Karpas-422 (cell line): ENCODE results near the gene LSP1. TPM values are rescaled to one million over a fixed set of nuclear protein-coding genes. Genes with fewer than 3 reads are reported as not detected.
A peak's percentile ranks its signal among the peaks of the same experiment; 100 is the strongest.
"Not testable (repeated sequence)": the region's sequence is repeated elsewhere in the genome, so short reads cannot be mapped to it uniquely, and the experiment has no call there.

Source experiments
- DNase-seq: peaks from one replicate; pipeline ENCODE4 v3.0.0-alpha.2; 2015
- H2AFZ ChIP-seq: fragments of 200-600 bp; sonication (generic); 2 replicates; pipeline ENCODE4 v1.6.1; 2014; ENCODE audit warnings: antibody characterized with exemption, low read length, mixed read lengths
- H3K27ac ChIP-seq: fragments of 200-600 bp; sonication (generic); 2 replicates; pipeline ENCODE4 v1.5.1; 2014; ENCODE audit warnings: mild to moderate bottlenecking, low read length, moderate library complexity
- H3K27me3 ChIP-seq: fragments of 200-600 bp; sonication (generic); 2 replicates; pipeline ENCODE4 v1.6.1; 2014; ENCODE audit warnings: low read length, mixed read lengths
- H3K36me3 ChIP-seq: fragments of 200-600 bp; sonication (generic); 2 replicates; pipeline ENCODE4 v1.6.1; 2014; ENCODE audit warnings: low read length, mixed read lengths; ENCODE audit not compliant: insufficient read depth
- H3K4me1 ChIP-seq: fragments of 200-600 bp; sonication (generic); 2 replicates; pipeline ENCODE4 v1.6.1; 2014; ENCODE audit warnings: mild to moderate bottlenecking, low read length, mixed read lengths
- H3K4me2 ChIP-seq: fragments of 200-600 bp; sonication (generic); 2 replicates; pipeline ENCODE4 v1.6.1; 2014; ENCODE audit warnings: low read length, low read depth, mild to moderate bottlenecking; ENCODE audit not compliant: poor library complexity, severe bottlenecking
- H3K4me3 ChIP-seq: fragments of 200-600 bp; sonication (generic); 2 replicates; pipeline ENCODE4 v1.5.1; 2014; ENCODE audit warnings: mild to moderate bottlenecking, antibody characterized with exemption, low read length, mixed read lengths
- H3K79me2 ChIP-seq: fragments of 200-600 bp; sonication (generic); 2 replicates; pipeline ENCODE4 v1.6.1; 2014; ENCODE audit warnings: mild to moderate bottlenecking, low read length, mixed read lengths
- H3K9ac ChIP-seq: fragments of 200-600 bp; sonication (generic); 2 replicates; pipeline ENCODE4 v1.6.0; 2014; ENCODE audit warnings: low read length
- H3K9me2 ChIP-seq: fragments of 200-600 bp; sonication (generic), shearing (Covaris generic); replicated peaks from 2 replicates; pipeline ENCODE4 v1.6.0; 2014; ENCODE audit warnings: mild to moderate bottlenecking, low read length, moderate library complexity; ENCODE audit not compliant: insufficient read depth
- H3K9me3 ChIP-seq: fragments of 300-700, 200-600 bp; sonication (generic); 2 replicates; pipeline ENCODE4 v1.6.1; 2014; ENCODE audit warnings: low read length, mixed read lengths
- H4K20me1 ChIP-seq: fragments of 200-600 bp; sonication (generic); 2 replicates; pipeline ENCODE4 v1.6.1; 2014; ENCODE audit warnings: mild to moderate bottlenecking, antibody characterized with exemption, low read length, low read depth; ENCODE audit not compliant: insufficient read depth
- total RNA-seq: library from RNA; depleted of rRNA; stranded (reverse); fragments of >200 nt; shearing (Covaris generic); gene quantifications from 2 replicates; pipeline ENCODE4 v1.2.3, GENCODE V29; 2014; ENCODE audit warnings: low replicate concordance

LSP1 gene
- total RNA-seq, 1 experiment from 2014 or later: 46.9 TPM

DNA sequence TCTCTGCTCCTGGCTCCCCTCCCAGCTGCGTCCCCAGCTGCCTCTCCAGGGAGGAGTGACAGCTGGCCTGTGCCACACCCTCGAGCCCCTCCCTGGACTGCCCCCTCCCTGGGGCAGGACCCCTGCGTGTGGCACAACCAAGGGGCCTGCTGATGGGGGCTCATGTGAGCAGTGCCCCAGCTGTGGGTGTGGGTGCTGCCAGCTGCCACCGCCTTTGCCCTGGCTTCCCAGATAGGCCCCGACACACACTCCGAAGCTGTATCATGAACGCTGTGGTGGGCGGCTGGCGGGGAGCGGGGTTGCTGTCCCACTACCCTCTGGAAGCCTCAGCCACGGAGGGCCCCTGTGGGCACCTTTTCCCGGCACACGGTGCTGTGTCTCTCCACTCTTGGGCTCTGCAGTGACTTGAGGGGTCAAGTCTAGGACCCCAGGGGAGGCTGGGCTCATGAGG lies 23.0 kb downstream of the LSP1 start:
- not testable (repeated sequence) for H3K9me3 ChIP-seq, DNase-seq, H3K4me1 ChIP-seq, H3K9ac ChIP-seq, H3K4me2 ChIP-seq, H3K27me3 ChIP-seq, H2AFZ ChIP-seq, H3K79me2 ChIP-seq, H3K4me3 ChIP-seq, H3K27ac ChIP-seq, H3K36me3 ChIP-seq, H3K9me2 ChIP-seq
- peaks cover 29% of the 10 kb centered on the region; the same call in 1 of the 2 replicates for H4K20me1 ChIP-seq

DNA sequence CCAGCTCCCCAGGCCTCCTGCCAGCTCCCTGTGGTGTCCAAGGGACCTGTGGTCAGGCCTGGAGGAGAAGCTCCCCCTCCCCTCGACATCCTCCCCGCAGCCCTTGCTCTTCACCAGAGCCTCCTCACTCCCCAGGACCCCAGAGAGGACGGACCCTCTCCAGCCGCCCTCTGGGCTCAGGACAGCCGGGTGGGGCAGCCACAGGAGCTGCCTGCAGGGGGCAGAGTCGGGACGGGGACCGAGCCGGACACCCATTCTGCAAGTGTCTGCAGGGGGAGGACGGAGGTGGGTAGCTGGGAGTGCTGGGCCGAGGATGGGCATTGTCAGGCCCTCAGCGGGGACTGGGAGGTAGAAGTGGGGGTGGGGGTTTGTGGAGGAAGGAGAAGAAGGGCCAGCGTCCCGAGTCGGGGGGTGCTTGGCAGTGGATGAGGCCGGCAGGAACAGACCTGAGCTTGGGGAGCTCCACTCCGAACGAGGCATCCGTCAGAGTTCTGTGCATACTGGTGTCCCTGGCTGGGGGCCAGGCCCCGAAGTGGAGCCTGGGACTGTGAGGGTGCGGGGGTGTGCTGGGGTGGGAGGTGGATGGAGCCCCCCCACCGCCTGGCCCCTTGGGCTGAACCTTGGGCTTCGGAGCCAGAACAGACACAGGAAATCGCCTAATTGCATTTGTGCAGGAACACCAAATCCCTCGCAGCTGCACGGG lies 23.6 kb downstream of the LSP1 start:
- Histone ChIP-seq H2AFZ (no peak overlapping the region), H3K36me3 (no peaks in the 10 kb centered on the region), H4K20me1 (peaks cover 27% of the 10 kb centered on the region; the same call in 1 of the 2 replicates), H3K27me3 (no peaks in the 10 kb centered on the region), H3K79me2 (no peaks in the 10 kb centered on the region), H3K4me2 (no peak overlapping the region), H3K9ac (no peak overlapping the region), H3K4me3 (no peak overlapping the region), H3K4me1 (peaks cover 6% of the 10 kb centered on the region), H3K27ac (no peak overlapping the region), H3K9me3 (no peaks in the 10 kb centered on the region), H3K9me2 (no peaks in the 10 kb centered on the region)
- DNase-seq: peak; percentile 73

DNA sequence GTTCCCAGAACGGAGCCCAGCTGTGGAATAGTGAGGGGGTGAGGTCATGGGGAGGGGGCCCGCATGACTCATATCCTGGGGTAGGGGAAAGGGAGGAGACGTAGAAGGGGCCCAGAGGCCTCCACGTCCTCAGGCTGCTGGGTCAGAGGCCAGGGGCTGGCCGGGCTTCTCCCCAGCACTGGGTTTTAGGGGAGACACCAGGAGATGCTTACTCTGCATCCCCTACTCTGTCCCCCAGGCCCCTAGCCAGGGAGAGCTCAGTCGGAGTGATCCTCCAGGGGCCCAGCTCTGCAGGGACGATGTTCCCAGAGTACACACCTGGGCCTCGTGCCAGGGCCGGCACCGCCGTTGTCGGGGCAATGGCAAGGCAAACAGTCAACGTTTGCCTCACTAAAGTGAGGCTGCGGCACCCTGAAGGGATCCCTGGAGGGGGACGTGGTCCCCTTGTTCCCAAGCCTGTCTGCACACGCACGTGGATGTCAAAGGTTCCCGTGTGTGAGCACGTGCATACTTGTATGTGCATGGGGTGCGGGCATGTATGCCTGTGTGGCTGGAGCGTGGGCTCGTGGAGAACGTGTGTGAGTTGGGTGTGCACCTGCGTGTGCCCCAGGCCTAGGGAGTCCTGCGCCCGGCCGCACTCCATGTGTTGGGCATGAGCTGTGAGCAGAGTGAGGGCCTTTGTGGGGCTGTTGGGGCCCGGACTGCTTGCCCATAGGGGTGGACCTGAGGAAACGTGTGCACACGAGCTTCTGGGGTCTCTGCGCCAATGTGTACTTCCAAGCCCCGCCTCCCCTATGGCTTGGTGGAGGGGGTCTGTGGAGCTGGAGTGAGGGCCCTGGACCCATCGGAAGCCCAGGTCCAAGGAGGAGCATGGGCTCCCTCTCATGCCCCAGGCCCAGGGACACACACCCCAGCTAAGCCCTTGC lies 24.6 kb downstream of the LSP1 start:
- H3K4me3 ChIP-seq: no peak overlapping the region
- no peak for DNase-seq

DNA sequence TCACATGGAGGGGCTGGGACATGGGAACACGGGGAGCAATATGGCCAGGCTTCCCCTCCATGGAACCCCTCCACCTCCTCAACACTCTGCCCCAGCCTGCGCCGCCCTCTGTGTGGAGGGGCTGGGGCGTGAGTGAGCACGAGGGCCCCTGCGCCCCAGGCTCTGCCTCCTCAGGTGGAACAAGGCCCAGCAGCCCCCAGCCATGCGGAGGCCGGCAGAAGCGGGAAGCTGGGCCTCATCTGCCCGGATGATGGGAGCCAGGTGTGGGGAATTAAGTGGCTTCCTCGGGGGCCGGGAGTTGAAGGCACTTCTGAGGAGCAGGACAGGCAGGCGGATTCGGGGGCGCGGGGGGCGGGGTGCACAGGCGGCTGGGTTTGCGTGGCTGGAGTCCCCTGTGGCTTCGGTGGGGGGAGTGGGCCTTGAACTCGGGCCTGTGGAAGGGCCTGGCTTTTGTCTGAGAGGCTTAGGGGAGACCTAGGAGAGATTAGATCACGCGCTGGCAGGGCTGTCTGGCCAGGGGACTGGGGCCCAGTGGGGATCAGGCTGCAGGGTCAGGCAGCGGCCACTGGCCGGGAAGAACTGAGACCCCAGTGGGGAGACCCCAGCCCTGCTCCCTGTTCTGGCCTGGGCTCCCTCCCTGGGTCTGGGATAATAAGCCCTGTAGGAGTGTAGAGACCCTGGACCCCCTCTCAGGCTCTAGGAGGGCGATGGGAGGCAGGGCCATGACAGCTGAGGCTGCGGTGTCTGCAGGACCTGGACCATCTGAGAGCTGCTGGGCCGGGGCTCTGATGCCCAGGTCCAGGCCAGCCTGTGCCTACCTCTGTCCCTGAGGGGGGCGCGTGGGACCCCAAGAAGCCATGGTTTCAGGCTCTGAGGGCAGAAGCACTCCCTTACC lies 25.5 kb downstream of the LSP1 start:
- Histone ChIP-seq H3K27me3 (no peaks in the 10 kb centered on the region), H3K9me2 (no peaks in the 10 kb centered on the region), H3K9ac (no peak overlapping the region), H3K9me3 (no peaks in the 10 kb centered on the region), H4K20me1 (peaks cover 22% of the 10 kb centered on the region; the same call in 1 of the 2 replicates), H3K79me2 (no peaks in the 10 kb centered on the region), H3K27ac (no peak overlapping the region), H3K4me1 (peaks cover 15% of the 10 kb centered on the region), H3K4me2 (no peak overlapping the region), H3K4me3 (no peak overlapping the region), H3K36me3 (no peaks in the 10 kb centered on the region), H2AFZ (no peak overlapping the region)
- DNase-seq: no peak

More for the DNA sequence above, 24.6 kb downstream of the LSP1 start:
- no peak overlapping the region for H3K4me2 ChIP-seq
- H3K4me1 ChIP-seq: peaks cover 15% of the 10 kb centered on the region
- H3K9me3 ChIP-seq: no peaks in the 10 kb centered on the region
- no peaks in the 10 kb centered on the region for H3K27me3 ChIP-seq
- no peak overlapping the region for H3K27ac ChIP-seq
- H4K20me1 ChIP-seq: peaks cover 22% of the 10 kb centered on the region; the same call in 1 of the 2 replicates
- H3K36me3 ChIP-seq: no peaks in the 10 kb centered on the region
- H2AFZ ChIP-seq: no peak overlapping the region
- H3K9ac ChIP-seq: no peak overlapping the region
- H3K9me2 ChIP-seq: no peaks in the 10 kb centered on the region
- no peaks in the 10 kb centered on the region for H3K79me2 ChIP-seq

DNA sequence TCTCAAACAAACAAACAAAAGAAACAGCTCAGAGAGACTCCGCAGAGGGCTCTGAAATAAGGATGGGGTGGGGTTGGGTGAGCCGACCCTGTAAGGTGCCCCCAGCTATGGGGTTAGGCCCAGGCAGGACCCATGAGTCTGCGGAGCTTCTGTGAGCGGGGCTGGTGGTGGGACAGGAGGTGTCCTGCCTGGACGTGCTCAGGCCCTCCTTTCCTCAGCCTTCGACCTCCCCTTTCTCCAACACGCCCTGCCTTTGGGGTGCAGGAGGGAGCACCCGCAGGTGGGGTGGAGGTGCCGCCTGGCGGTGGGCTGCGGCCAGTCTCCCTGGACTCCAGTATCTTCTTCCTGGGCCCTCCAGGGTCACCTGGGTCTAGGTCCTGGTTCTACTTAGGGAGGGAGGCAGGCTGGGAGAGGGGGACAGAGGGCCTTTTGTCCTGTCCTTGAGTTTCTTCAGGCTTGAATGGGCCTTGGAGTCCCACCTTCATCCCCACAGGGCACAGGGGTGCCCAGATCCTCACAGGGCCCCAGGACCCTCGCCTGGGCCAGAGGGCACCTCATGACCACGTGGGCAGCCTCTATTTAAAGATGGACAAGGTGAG lies 26.6 kb downstream of the LSP1 start:
- H3K4me2 ChIP-seq: no peak overlapping the region
- DNase-seq: no peak

DNA sequence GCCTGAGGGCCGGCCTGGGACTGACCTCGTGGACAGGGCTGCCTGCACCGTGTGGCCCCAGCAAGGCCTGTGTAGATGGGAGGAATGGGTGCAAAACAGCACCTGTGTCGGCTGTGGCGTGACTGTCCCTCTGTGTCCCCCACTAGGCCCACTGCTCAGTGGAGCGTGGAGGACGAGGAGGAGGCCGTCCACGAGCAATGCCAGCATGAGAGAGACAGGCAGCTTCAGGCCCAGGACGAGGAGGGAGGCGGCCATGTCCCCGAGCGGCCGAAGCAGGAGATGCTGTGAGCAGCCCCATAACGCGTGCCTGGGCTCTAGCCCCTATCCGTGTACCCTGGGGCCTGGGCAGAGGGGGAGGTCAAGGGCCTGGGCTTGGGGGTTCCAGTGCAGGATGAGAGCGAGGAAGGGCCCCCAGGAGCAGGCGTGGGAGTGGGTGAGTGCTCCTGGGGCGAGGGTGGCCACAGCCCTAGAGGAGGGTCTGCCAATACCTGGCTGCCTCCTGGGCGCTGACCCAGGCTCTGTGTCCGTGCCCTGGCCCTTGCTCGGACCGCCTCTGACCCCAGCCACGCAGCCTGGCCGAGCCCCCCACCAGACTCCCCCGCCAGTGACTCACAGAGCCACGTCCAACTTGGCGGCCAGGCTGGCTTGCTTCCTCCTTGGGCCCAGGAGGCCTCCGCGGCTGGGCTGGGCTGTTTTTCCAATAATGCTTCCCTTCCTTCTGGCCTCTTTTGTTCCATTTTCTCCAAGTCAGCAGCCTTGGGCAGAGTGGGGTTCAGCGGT lies 27.2 kb downstream of the LSP1 start:
- no peaks in the 10 kb centered on the region for H3K9me2 ChIP-seq
- no peaks in the 10 kb centered on the region for H3K36me3 ChIP-seq
- no peak overlapping the region for H3K4me2 ChIP-seq
- H3K27ac ChIP-seq: no peak overlapping the region
- no peak overlapping the region for H3K9ac ChIP-seq
- H3K27me3 ChIP-seq: no peaks in the 10 kb centered on the region
- no peaks in the 10 kb centered on the region for H3K79me2 ChIP-seq
- no peaks in the 10 kb centered on the region for H3K9me3 ChIP-seq
- DNase-seq: no peak
- peaks cover 22% of the 10 kb centered on the region; the same call in 1 of the 2 replicates for H4K20me1 ChIP-seq
- H2AFZ ChIP-seq: no peak overlapping the region
- H3K4me1 ChIP-seq: peaks cover 15% of the 10 kb centered on the region
- H3K4me3 ChIP-seq: no peak overlapping the region

More for the DNA sequence above, 26.6 kb downstream of the LSP1 start:
- Histone ChIP-seq H3K27me3 (no peaks in the 10 kb centered on the region), H3K4me3 (no peak overlapping the region), H3K9ac (no peak overlapping the region), H3K27ac (no peak overlapping the region), H3K9me3 (no peaks in the 10 kb centered on the region), H2AFZ (no peak overlapping the region), H4K20me1 (peaks cover 22% of the 10 kb centered on the region; the same call in 1 of the 2 replicates), H3K79me2 (no peaks in the 10 kb centered on the region), H3K36me3 (no peaks in the 10 kb centered on the region), H3K4me1 (peaks cover 15% of the 10 kb centered on the region), H3K9me2 (no peaks in the 10 kb centered on the region)

DNA sequence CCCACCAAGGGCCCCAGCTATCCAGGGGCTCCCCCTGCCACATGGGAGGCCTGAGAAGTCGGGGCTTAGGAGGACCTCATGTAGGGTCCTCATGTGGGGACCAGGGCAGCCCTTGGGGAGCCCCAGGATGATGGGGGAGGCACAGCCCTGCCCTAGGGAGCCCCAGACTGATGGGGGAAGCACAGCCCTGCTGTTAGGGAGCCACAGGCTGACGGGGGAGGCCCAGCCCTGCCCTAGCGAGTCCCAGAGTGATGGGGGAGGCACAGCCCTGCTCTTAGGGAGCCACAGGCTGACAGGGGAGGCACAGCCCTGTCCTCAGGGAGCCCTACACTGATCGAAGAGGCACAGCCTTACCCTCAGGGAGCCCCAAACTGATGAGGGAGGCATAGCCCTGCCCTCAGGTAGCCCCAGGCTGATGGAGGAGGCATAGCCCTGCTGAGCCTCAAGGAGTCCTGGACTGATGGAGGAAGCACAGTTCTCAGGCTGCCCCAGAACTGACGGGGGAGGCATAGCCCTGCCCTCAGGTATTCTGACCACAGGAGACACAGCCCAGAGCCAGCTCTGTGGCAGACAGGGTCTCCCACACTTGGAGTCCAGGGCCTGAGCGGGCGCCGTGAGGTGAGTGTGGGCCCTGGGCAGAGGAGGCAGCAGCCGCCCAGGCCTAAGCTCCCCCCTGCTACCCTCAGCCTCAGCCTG lies 28.0 kb downstream of the LSP1 start:
- Histone ChIP-seq H3K9ac (no peak overlapping the region), H3K9me3 (no peaks in the 10 kb centered on the region), H4K20me1 (peaks cover 22% of the 10 kb centered on the region; the same call in 1 of the 2 replicates), H2AFZ (no peak overlapping the region), H3K27me3 (no peaks in the 10 kb centered on the region), H3K9me2 (no peaks in the 10 kb centered on the region), H3K79me2 (no peaks in the 10 kb centered on the region), H3K27ac (no peak overlapping the region), H3K4me3 (no peak overlapping the region), H3K4me2 (no peak overlapping the region), H3K36me3 (no peaks in the 10 kb centered on the region), H3K4me1 (peaks cover 15% of the 10 kb centered on the region)
- no peak for DNase-seq
